HUES6 (cell line): ENCODE measurements around the gene CCDC186.

Experiments
- H3K27ac ChIP-seq: 2 replicates; pipeline ENCODE4 v1.7.0; 2013; ENCODE audit warnings: low read depth, mild to moderate bottlenecking, low read length, inconsistent platforms
- H3K27me3 ChIP-seq: 2 replicates; pipeline ENCODE4 v1.6.1; 2013; ENCODE audit warnings: low read length; ENCODE audit not compliant: control insufficient read depth, insufficient read depth
- H3K36me3 ChIP-seq: 2 replicates; pipeline ENCODE4 v1.6.1; 2013; ENCODE audit warnings: low read length; ENCODE audit not compliant: control insufficient read depth, insufficient read depth
- H3K4me1 ChIP-seq: 2 replicates; pipeline ENCODE4 v1.6.1; 2013; ENCODE audit warnings: low read length; ENCODE audit not compliant: control insufficient read depth, insufficient read depth
- H3K4me3 ChIP-seq: 2 replicates; pipeline ENCODE4 v1.5.1; 2013; ENCODE audit warnings: low read depth, low read length
- H3K9ac ChIP-seq: one replicate; pipeline ENCODE4 v1.6.1; 2013; ENCODE audit warnings: mild to moderate bottlenecking, low read length
- H3K9me3 ChIP-seq: 2 replicates; pipeline ENCODE4 v1.6.1; 2013; ENCODE audit warnings: low read depth, low read length; ENCODE audit not compliant: control insufficient read depth, insufficient read depth

CCDC186 gene

GRCh38 chr10:114087255-114087654, 86.7 kb downstream of the CCDC186 start:
- Histone ChIP-seq H3K36me3 (no peaks in the 10 kb centered on the region), H3K4me3 (no peak overlapping the region), H3K9me3 (no peaks in the 10 kb centered on the region)

DNA sequence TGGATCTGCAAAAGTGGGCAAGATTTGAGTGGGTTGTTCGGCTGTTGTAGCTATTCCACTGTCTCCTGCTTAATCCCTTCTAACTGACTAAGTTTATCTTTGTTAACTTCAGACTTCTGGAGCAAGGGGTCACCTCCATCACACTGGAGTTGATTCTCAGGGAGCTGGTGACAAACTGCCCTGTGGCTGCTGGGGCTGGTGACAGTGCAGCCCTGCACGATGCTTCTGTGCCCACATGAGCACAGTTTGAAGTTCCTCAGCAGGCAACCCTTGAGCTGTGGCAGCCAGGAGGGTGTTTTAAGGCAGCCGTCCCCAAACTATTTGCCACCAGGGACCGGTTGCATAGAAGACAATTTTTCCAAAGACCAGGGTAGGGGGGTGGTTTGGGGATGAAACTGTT, 89.8 kb downstream of the CCDC186 start:
- Histone ChIP-seq H3K4me1 (no peaks in the 10 kb centered on the region), H3K4me3 (no peak overlapping the region)

More at GRCh38 chr10:114087255-114087654, 86.7 kb downstream of the CCDC186 start:
- no peaks in the 10 kb centered on the region for H3K27me3 ChIP-seq
- no peak overlapping the region for H3K9ac ChIP-seq
- H3K4me1 ChIP-seq = no peaks in the 10 kb centered on the region
- no peak overlapping the region for H3K27ac ChIP-seq

GRCh38 chr10:114083040-114083439, 91.0 kb downstream of the CCDC186 start:
- H3K9me3 ChIP-seq = no peaks in the 10 kb centered on the region
- H3K4me3 ChIP-seq = no peak overlapping the region
- H3K36me3 ChIP-seq = no peaks in the 10 kb centered on the region
- H3K4me1 ChIP-seq = no peaks in the 10 kb centered on the region
- H3K27me3 ChIP-seq = no peaks in the 10 kb centered on the region
- no peak overlapping the region for H3K27ac ChIP-seq
- H3K9ac ChIP-seq = no peak overlapping the region

More for the DNA sequence above, 89.8 kb downstream of the CCDC186 start:
- H3K9ac ChIP-seq = no peak overlapping the region
- no peaks in the 10 kb centered on the region for H3K9me3 ChIP-seq
- H3K36me3 ChIP-seq = no peaks in the 10 kb centered on the region
- H3K27me3 ChIP-seq = no peaks in the 10 kb centered on the region
- H3K27ac ChIP-seq = no peak overlapping the region

GRCh38 chr10:114081911-114082583, 92.0 kb downstream of the CCDC186 start:
- H3K27me3 ChIP-seq = no peaks in the 10 kb centered on the region
- H3K27ac ChIP-seq = no peak overlapping the region
- H3K9me3 ChIP-seq = no peaks in the 10 kb centered on the region
- H3K4me1 ChIP-seq = no peaks in the 10 kb centered on the region
- H3K9ac ChIP-seq = no peak overlapping the region
- no peaks in the 10 kb centered on the region for H3K36me3 ChIP-seq
- no peak overlapping the region for H3K4me3 ChIP-seq

DNA sequence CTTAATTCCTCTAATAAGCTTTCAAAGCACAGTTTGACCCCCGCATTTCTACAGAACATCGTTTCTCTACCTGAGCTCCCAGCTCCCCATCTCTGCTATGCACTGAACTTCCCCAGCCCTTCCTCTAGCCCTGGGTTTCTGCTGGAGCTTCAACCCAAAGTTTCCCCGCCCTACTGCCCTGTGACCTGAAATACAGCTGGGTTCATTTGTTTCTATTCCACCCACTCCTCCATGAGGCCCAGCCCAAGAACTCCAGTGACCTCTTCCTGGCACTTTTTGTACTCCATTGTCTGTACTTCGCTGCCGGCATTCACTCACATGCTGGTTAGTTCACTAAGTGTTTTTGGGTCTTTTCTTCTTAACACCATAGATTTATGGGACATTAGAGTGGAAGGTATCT, 94.6 kb downstream of the CCDC186 start:
- H3K4me1 ChIP-seq = no peaks in the 10 kb centered on the region
- H3K27ac ChIP-seq = no peak overlapping the region
- H3K9me3 ChIP-seq = no peaks in the 10 kb centered on the region
- H3K36me3 ChIP-seq = no peaks in the 10 kb centered on the region
- H3K4me3 ChIP-seq = no peak overlapping the region
- H3K9ac ChIP-seq = no peak overlapping the region
- no peaks in the 10 kb centered on the region for H3K27me3 ChIP-seq

GRCh38 chr10:114078346-114078745, 95.7 kb downstream of the CCDC186 start:
- no peak overlapping the region for H3K4me3 ChIP-seq
- H3K9ac ChIP-seq = no peak overlapping the region
- no peaks in the 10 kb centered on the region for H3K27me3 ChIP-seq
- H3K4me1 ChIP-seq = no peaks in the 10 kb centered on the region
- no peaks in the 10 kb centered on the region for H3K9me3 ChIP-seq
- H3K36me3 ChIP-seq = no peaks in the 10 kb centered on the region
- no peak overlapping the region for H3K27ac ChIP-seq

DNA sequence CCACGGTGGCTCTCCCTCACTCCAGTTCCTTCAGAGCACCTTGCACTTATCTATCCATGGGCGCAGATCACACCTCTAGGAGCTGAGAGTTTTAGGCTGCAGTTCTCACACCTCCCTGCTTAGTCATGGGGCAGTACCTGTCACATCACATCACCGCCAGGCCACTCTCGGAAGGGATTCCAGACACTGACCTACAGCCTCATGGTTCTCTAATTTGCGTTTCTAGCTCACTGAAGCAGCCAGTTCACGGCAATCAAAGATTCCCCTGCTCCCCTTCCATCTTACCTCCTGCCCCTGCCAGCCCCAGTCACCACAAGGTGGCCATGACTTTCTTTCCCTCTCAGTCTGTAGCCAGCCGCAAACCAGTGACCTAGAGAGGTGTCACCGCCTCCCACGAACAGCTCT, 96.2 kb downstream of the CCDC186 start:
- Histone ChIP-seq H3K27ac (no peak overlapping the region), H3K9ac (no peak overlapping the region), H3K4me3 (no peak overlapping the region), H3K36me3 (no peaks in the 10 kb centered on the region), H3K27me3 (no peaks in the 10 kb centered on the region), H3K9me3 (no peaks in the 10 kb centered on the region), H3K4me1 (no peaks in the 10 kb centered on the region)

- Histone ChIP-seq H3K9ac (no peak overlapping the region), H3K4me1 (no peaks in the 10 kb centered on the region), H3K27ac (no peak overlapping the region), H3K9me3 (no peaks in the 10 kb centered on the region), H3K4me3 (no peak overlapping the region), H3K27me3 (no peaks in the 10 kb centered on the region), H3K36me3 (no peaks in the 10 kb centered on the region)
Observed at GRCh38 chr10:114077347-114077746, 96.7 kb downstream of the CCDC186 start.

GRCh38 chr10:114075093-114075492, 98.9 kb downstream of the CCDC186 start:
- no peak overlapping the region for H3K4me3 ChIP-seq
- no peak overlapping the region for H3K9ac ChIP-seq
- no peak overlapping the region for H3K27ac ChIP-seq
- H3K36me3 ChIP-seq = no peaks in the 10 kb centered on the region
- H3K27me3 ChIP-seq = no peaks in the 10 kb centered on the region
- no peaks in the 10 kb centered on the region for H3K4me1 ChIP-seq
- no peaks in the 10 kb centered on the region for H3K9me3 ChIP-seq

DNA sequence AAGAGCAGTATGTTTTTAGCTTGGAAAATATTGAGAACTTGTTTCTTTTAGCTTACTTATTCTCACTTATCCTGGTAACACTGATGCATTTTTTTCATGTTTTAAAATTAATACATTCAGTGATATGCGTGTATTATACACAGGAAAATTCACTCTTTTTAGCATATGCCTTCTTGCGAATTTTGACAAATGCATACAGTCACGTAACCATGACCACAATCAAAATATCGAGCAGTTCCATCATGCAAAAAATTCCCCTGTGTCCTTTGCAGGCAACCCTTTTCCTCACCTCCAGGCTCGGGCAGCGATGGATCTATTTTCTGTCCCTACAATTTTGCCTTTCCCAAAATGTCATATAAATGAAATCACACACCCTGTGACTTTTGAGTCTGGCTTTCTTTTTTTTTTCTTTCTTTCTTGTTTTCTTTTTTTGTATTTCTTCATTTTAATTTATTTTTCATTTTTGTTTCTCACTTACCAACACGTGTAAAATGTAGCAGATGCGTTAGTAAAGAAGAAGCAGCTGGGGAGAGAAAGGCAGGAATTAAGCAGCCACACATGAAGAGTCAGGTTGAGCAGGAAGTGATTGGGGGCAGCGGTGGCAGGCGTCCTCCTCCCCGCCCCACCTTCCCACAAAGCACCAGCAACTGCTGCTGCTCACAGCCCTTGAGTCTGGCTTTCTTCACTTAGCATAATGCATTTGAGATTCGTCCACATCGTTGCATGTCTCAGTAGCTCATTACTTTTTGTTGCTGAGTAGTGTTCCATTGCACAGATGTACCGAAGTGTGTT, 100.4 kb downstream of the CCDC186 start:
- H3K4me1 ChIP-seq = no peaks in the 10 kb centered on the region
- no peak overlapping the region for H3K27ac ChIP-seq
- H3K4me3 ChIP-seq = no peak overlapping the region
- H3K9ac ChIP-seq = no peak overlapping the region
- no peaks in the 10 kb centered on the region for H3K9me3 ChIP-seq
- H3K27me3 ChIP-seq = no peaks in the 10 kb centered on the region
- H3K36me3 ChIP-seq = no peaks in the 10 kb centered on the region

DNA sequence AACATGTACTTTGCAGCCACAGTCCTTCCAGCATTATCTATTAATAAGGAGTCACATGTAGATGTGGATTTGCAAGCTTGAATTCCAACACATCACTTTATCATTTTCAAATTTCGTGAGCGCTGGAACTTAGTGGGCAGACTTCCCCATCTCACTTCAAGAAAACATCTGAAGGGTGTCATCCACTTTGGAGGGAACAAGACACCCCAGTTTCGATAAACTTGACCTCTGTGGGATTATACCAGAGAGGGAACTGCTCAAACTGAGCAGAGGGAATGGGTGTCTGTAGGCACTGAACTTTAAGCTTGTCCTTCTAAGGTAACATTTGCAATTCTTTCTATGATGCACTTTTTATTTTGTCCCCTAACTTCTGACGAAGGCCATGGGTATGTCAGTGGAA, 102.8 kb downstream of the CCDC186 start:
- H3K9ac ChIP-seq = no peak overlapping the region
- H3K36me3 ChIP-seq = no peaks in the 10 kb centered on the region
- H3K9me3 ChIP-seq = no peaks in the 10 kb centered on the region
- no peak overlapping the region for H3K27ac ChIP-seq
- H3K4me1 ChIP-seq = no peaks in the 10 kb centered on the region
- H3K4me3 ChIP-seq = no peak overlapping the region
- H3K27me3 ChIP-seq = no peaks in the 10 kb centered on the region
